Activated CD4-positive, alpha-beta T cell treated with anti-CD3 and anti-CD28 coated beads, Interleukin-2, amount 10 ng/mL, durations not matched to agents 7 days and 5 days (primary cell): ENCODE data around the gene BNC2. TPM values are rescaled to one million over a fixed set of nuclear protein-coding genes. Genes with fewer than 3 reads are reported as not detected.

ENCODE experiments used
- CTCF ChIA-PET: fragments of 350-600 bp; sonication (Branson Sonifier 250); formaldehyde crosslinking; loops from one replicate; lab custom pipeline; 2021; ENCODE audit warnings: antibody characterized with exemption; lab: Charles Lee
- POLR2A ChIA-PET: fragments of 350-600 bp; sonication (Branson Sonifier 250); formaldehyde crosslinking; loops from one replicate; lab custom pipeline; 2021; ENCODE audit warnings: antibody characterized with exemption; lab: Charles Lee
- DNase-seq: peaks from one replicate; pipeline ENCODE4 v3.0.0-alpha.2; 2020
- H3K27ac Mint-ChIP-seq: one replicate; pipeline ENCODE4 v1.8.0; 2021; ENCODE audit warnings: mild to moderate bottlenecking, moderate library complexity, mixed read lengths
- H3K27me3 Mint-ChIP-seq: one replicate; pipeline ENCODE4 v1.8.0; 2021; ENCODE audit warnings: mixed read lengths
- H3K36me3 Mint-ChIP-seq: one replicate; pipeline ENCODE4 v1.8.0; 2021; ENCODE audit warnings: low read depth, mixed read lengths
- H3K4me1 Mint-ChIP-seq: one replicate; pipeline ENCODE4 v1.8.0; 2021; ENCODE audit warnings: mixed read lengths
- H3K4me3 Mint-ChIP-seq: one replicate; pipeline ENCODE4 v1.8.0; 2021; ENCODE audit warnings: mild to moderate bottlenecking, moderate library complexity, mixed read lengths
- H3K9me3 Mint-ChIP-seq: one replicate; pipeline ENCODE4 v1.8.0; 2021; ENCODE audit warnings: mixed read lengths
- total RNA-seq, 2 experiments: library from RNA; stranded (reverse); gene quantifications; one replicate each; pipeline ENCODE4 v1.2.3, GENCODE V29; 2021

The BNC2 gene
- total RNA-seq, 2 experiments from 2014 or later: not detected

GRCh38 chr9:16510482-16510881, 360.0 kb downstream of the BNC2 start:
- Mint-ChIP-seq H3K27ac (no peak overlapping the region), H3K4me3 (no peak overlapping the region), H3K9me3 (no peaks in the 10 kb centered on the region), H3K4me1 (no peaks in the 10 kb centered on the region), H3K27me3 (no peaks in the 10 kb centered on the region), H3K36me3 (no peaks in the 10 kb centered on the region)
- ChIA-PET CTCF (no interaction called here), POLR2A (no interaction called here)
- no peak for DNase-seq

- DNase-seq: no peak
- no peak overlapping the region for H3K4me3 Mint-ChIP-seq
- no peaks in the 10 kb centered on the region for H3K36me3 Mint-ChIP-seq
- CTCF ChIA-PET: no interaction called here
- H3K9me3 Mint-ChIP-seq: no peaks in the 10 kb centered on the region
- POLR2A ChIA-PET: no interaction called here
- no peaks in the 10 kb centered on the region for H3K4me1 Mint-ChIP-seq
- H3K27ac Mint-ChIP-seq: no peak overlapping the region
- H3K27me3 Mint-ChIP-seq: no peaks in the 10 kb centered on the region
Observed at GRCh38 chr9:16509997-16510396, 360.5 kb downstream of the BNC2 start.

DNA sequence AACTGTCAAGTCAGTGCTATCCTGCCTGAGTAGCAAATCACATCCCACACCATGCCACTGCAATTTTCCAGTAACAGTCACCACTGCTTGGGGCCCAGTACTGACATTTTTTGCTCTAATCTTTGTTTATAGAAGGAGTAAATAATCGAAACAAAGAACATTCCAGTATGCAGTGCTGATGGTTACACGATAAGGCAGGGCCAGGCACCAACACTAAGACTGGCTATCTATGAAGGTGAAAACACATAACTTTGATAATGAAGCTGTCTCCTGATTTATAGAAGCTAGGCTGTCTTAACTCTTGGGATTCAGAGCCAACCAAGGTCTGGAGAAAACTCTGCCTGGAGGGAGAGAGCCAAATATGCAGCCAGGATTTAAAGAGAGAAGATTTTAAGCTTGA, 365.3 kb downstream of the BNC2 start:
- no peaks in the 10 kb centered on the region for H3K27me3 Mint-ChIP-seq
- H3K4me3 Mint-ChIP-seq: no peak overlapping the region
- no peaks in the 10 kb centered on the region for H3K4me1 Mint-ChIP-seq
- no peak for DNase-seq
- ChIA-PET CTCF (no interaction called here), POLR2A (no interaction called here)
- no peaks in the 10 kb centered on the region for H3K9me3 Mint-ChIP-seq
- no peak overlapping the region for H3K27ac Mint-ChIP-seq
- H3K36me3 Mint-ChIP-seq: no peaks in the 10 kb centered on the region

- Mint-ChIP-seq H3K36me3 (no peaks in the 10 kb centered on the region), H3K27ac (no peak overlapping the region), H3K9me3 (no peaks in the 10 kb centered on the region), H3K27me3 (no peaks in the 10 kb centered on the region), H3K4me1 (no peaks in the 10 kb centered on the region), H3K4me3 (no peak overlapping the region)
- ChIA-PET CTCF (no interaction called here), POLR2A (interaction anchor here (0.6 kb wide), 1 partner anchor 987 kb away, joined by 6 read pairs; no protein-coding TSS in a partner anchor)
- DNase-seq: no peak
Observed at GRCh38 chr9:16501726-16502125, 368.7 kb downstream of the BNC2 start.

- Mint-ChIP-seq H3K4me3 (no peak overlapping the region), H3K36me3 (no peaks in the 10 kb centered on the region), H3K4me1 (no peaks in the 10 kb centered on the region), H3K9me3 (no peaks in the 10 kb centered on the region), H3K27me3 (no peaks in the 10 kb centered on the region), H3K27ac (no peak overlapping the region)
- no peak for DNase-seq
- POLR2A ChIA-PET: no interaction called here
- CTCF ChIA-PET: no interaction called here
Observed at GRCh38 chr9:16501141-16501540, 369.3 kb downstream of the BNC2 start.

- Mint-ChIP-seq H3K4me3 (no peak overlapping the region), H3K9me3 (no peaks in the 10 kb centered on the region), H3K27ac (no peak overlapping the region), H3K27me3 (no peaks in the 10 kb centered on the region), H3K36me3 (no peaks in the 10 kb centered on the region), H3K4me1 (no peaks in the 10 kb centered on the region)
- CTCF ChIA-PET: no interaction called here
- DNase-seq: no peak
- POLR2A ChIA-PET: no interaction called here
Observed at GRCh38 chr9:16500386-16500785, 370.1 kb downstream of the BNC2 start.

GRCh38 chr9:16499892-16500291, 370.6 kb downstream of the BNC2 start:
- POLR2A ChIA-PET: no interaction called here
- no peak for DNase-seq
- CTCF ChIA-PET: no interaction called here

DNA sequence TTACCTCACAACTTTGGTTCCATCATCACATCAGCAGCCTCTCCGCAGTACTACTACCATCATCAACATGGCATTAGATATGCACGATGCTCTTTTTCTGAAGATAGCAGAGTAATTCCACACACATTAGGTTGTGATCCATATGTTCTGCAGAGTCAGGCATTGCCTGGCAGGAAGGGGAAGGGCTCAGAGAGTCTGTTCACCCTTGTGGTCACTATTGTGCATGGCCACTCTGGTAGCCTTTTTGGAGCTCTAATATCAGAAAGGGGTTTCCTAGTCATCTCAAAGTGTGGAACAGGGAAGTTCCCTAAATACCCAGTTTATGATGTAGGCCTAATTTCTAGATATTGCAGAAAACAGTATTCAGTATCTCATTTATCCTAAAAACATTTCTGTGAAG, 373.6 kb downstream of the BNC2 start:
- DNase-seq: no peak
- ChIA-PET POLR2A (no interaction called here), CTCF (no interaction called here)
- Mint-ChIP-seq H3K4me3 (no peak overlapping the region), H3K9me3 (no peaks in the 10 kb centered on the region), H3K27me3 (no peaks in the 10 kb centered on the region), H3K27ac (no peak overlapping the region), H3K4me1 (no peaks in the 10 kb centered on the region), H3K36me3 (no peaks in the 10 kb centered on the region)

More at GRCh38 chr9:16499892-16500291, 370.6 kb downstream of the BNC2 start:
- Mint-ChIP-seq H3K9me3 (no peaks in the 10 kb centered on the region), H3K27me3 (no peaks in the 10 kb centered on the region), H3K4me3 (no peak overlapping the region), H3K4me1 (no peaks in the 10 kb centered on the region), H3K27ac (no peak overlapping the region), H3K36me3 (no peaks in the 10 kb centered on the region)

DNA sequence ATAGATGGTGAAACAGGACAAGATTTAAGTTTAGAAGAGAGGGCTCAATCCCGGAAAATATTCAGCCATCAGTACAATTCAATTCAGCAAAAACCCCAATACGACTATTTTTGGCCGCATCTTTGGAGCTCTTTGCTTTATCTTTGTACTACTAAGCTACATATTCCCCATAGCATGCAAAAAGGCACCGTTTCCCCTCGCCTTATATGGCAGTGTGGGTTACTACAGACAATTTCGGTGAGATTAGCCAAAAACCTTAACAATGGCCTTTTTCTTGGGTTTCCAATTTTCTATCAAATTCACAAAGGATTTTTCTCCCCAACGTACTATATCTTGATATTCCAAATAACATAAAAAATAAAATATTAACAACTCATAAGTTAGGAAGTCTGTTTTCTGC, 382.6 kb downstream of the BNC2 start:
- H3K9me3 Mint-ChIP-seq: no peaks in the 10 kb centered on the region

DNA sequence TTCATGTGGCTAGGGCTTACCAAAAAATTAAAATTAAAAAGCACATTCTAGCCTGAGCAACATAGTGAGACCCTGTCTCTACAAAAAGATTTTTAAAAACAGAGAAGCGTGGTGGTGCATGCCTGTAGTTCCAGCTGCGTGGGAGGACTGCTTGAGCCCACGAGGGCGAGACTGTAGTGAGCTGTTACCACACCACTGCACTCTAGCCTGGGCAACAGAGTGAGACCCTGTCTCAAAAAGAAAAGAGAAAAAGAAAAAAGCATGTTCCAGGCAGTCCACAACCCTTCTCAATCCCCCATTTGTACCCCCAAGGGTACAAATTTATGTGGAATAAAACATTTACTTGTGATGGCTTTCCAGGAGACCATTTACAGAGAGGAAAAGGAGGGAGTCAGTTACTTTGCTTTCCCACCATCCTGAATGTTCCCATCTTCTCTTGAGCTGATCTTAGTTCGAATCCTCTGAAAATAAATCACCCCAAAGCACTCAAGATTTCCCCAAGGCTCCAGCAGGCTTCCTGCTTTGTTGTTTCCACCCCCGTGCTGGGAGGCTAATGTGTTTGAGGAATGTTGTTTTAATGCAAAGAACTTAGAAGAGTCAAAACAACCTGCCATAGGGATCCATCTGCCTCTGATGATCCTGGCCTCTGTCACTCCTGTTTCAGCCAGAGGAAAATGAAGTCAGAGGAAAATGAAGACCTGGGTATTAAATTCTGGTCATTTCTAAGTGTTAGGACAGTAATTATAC, 384.7 kb downstream of the BNC2 start:
- no peak overlapping the region for H3K4me3 Mint-ChIP-seq
- H3K4me1 Mint-ChIP-seq: no peaks in the 10 kb centered on the region
- no peaks in the 10 kb centered on the region for H3K27me3 Mint-ChIP-seq
- no peaks in the 10 kb centered on the region for H3K36me3 Mint-ChIP-seq
- ChIA-PET CTCF (no interaction called here), POLR2A (no interaction called here)
- H3K27ac Mint-ChIP-seq: no peak overlapping the region
- H3K9me3 Mint-ChIP-seq: no peaks in the 10 kb centered on the region
- DNase-seq: no peak

More for the DNA sequence above, 382.6 kb downstream of the BNC2 start:
- DNase-seq: no peak
- Mint-ChIP-seq H3K36me3 (no peaks in the 10 kb centered on the region), H3K27me3 (no peaks in the 10 kb centered on the region), H3K4me3 (no peak overlapping the region), H3K4me1 (no peaks in the 10 kb centered on the region), H3K27ac (no peak overlapping the region)
- ChIA-PET POLR2A (no interaction called here), CTCF (no interaction called here)

- Mint-ChIP-seq H3K36me3 (no peaks in the 10 kb centered on the region), H3K4me1 (no peaks in the 10 kb centered on the region), H3K27ac (no peak overlapping the region), H3K4me3 (no peak overlapping the region), H3K9me3 (no peaks in the 10 kb centered on the region), H3K27me3 (no peaks in the 10 kb centered on the region)
- no peak for DNase-seq
- CTCF ChIA-PET: no interaction called here
- POLR2A ChIA-PET: no interaction called here
Observed at GRCh38 chr9:16485160-16485559, 385.3 kb downstream of the BNC2 start.

- H3K36me3 Mint-ChIP-seq: no peaks in the 10 kb centered on the region
- DNase-seq: no peak
- no peaks in the 10 kb centered on the region for H3K9me3 Mint-ChIP-seq
- no peaks in the 10 kb centered on the region for H3K27me3 Mint-ChIP-seq
- no peak overlapping the region for H3K4me3 Mint-ChIP-seq
- CTCF ChIA-PET: no interaction called here
- no peaks in the 10 kb centered on the region for H3K4me1 Mint-ChIP-seq
- no peak overlapping the region for H3K27ac Mint-ChIP-seq
- POLR2A ChIA-PET: no interaction called here
Observed at GRCh38 chr9:16484744-16485143, 385.7 kb downstream of the BNC2 start.

DNA sequence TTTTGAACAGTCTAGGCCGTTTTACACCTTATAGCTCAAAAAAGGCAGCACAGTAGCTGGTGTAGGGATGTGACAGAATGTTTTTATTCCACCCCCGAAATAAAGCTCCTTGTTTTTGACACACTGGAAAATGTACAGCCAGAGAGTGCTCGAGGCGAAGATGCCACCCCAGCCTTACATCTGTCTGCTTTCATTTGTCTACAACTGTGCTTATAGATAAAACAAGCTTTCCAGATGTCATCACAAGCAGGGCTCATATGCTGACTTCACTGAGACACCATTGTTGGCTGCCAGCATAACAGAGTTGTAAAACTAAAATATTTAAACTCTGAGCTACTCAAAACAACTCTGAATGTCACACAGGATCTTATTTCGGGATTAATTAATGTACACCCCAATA, 386.3 kb downstream of the BNC2 start:
- ChIA-PET POLR2A (no interaction called here), CTCF (no interaction called here)
- Mint-ChIP-seq H3K4me1 (no peaks in the 10 kb centered on the region), H3K27ac (no peak overlapping the region), H3K27me3 (no peaks in the 10 kb centered on the region), H3K9me3 (no peaks in the 10 kb centered on the region), H3K36me3 (no peaks in the 10 kb centered on the region), H3K4me3 (no peak overlapping the region)
- no peak for DNase-seq

DNA sequence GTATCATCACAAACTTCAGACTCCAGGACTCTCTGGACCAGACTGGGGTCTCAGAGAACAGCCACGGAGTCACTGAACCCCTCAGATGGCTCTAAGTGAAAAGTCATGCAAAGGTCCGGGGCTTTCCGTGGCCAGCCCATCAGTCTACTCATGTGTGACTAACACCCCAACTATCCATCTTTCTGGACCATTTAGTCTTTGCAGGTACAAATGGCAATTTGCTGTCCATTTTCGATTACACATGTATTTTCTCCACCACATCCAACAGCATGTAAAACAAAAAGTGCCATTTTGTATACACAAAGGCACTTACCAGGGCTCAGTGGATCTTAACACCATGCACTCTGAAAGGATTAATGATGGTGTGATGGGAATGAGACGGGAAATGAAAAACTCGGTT, 387.7 kb downstream of the BNC2 start:
- ChIA-PET CTCF (interaction anchor here (0.6 kb wide), 1 partner anchor 37 kb away, joined by 3 read pairs; no protein-coding TSS in a partner anchor), POLR2A (no interaction called here)
- no peaks in the 10 kb centered on the region for H3K27me3 Mint-ChIP-seq
- H3K9me3 Mint-ChIP-seq: no peaks in the 10 kb centered on the region
- no peak for DNase-seq
- H3K4me3 Mint-ChIP-seq: no peak overlapping the region
- H3K36me3 Mint-ChIP-seq: no peaks in the 10 kb centered on the region
- no peaks in the 10 kb centered on the region for H3K4me1 Mint-ChIP-seq
- no peak overlapping the region for H3K27ac Mint-ChIP-seq
